K562 (cell line): ENCODE data around the gene LPXN.

ENCODE experiments used
- CTCF ChIP-seq, 3 experiments: IDR thresholded peaks in 2 of 3; conservative IDR thresholded peaks in 1 of 3; 2 replicates each; pipeline ENCODE4 v1.5.1; 2011 to 2012; ENCODE audit warnings: low read length in 3 of 3, mild to moderate bottlenecking in 3 of 3, control low read depth in 2 of 3, improper control_type of control experiment in 1 of 3, inconsistent platforms in 1 of 3, low read depth in 1 of 3, mixed read lengths in 1 of 3, moderate library complexity in 1 of 3; ENCODE audit not compliant: insufficient read depth in 2 of 3
- EZH2 ChIP-seq: IDR thresholded peaks from 2 replicates; pipeline ENCODE4 v1.6.1; 2012; ENCODE audit warnings: low read depth, mild to moderate bottlenecking, inconsistent platforms, low read length, borderline replicate concordance
- SREBF2 ChIP-seq: sonication (generic); formaldehyde crosslinking; IDR thresholded peaks from 2 replicates; pipeline ENCODE4 v1.4.0; 2020; ENCODE audit warnings: mild to moderate bottlenecking, missing genetic modification reagents
- TBP ChIP-seq: optimal IDR thresholded peaks from 2 replicates; pipeline ENCODE3; 2011; ENCODE audit warnings: low read depth, low read length, improper control_type of control experiment
- TCF7L2 ChIP-seq: fragments of 150-350 bp; IDR thresholded peaks from 2 replicates; pipeline ENCODE4 v1.6.1; 2016; ENCODE audit warnings: low read depth, mild to moderate bottlenecking, low read length, moderate library complexity

- no peak for TF ChIP-seq CTCF (IDR thresholded peaks at IDR 0.05 in 2 of 3, conservative IDR thresholded peaks at IDR 0.05 in 1 of 3; ENCODE audit: insufficient read depth in 2 of 3, low read depth in 1 of 3, low read length in 3 of 3)
- no peak for TF ChIP-seq EZH2
- TF ChIP-seq SREBF2 (CRISPR knock-in tag), result no peak
- no peak for TF ChIP-seq TBP
- no peak for TF ChIP-seq TCF7L2
Measured at GRCh38 chr11:58613228-58613627, 37.6 kb upstream of the LPXN start.
